ENCODE data around the gene BAZ2B.

DNA sequence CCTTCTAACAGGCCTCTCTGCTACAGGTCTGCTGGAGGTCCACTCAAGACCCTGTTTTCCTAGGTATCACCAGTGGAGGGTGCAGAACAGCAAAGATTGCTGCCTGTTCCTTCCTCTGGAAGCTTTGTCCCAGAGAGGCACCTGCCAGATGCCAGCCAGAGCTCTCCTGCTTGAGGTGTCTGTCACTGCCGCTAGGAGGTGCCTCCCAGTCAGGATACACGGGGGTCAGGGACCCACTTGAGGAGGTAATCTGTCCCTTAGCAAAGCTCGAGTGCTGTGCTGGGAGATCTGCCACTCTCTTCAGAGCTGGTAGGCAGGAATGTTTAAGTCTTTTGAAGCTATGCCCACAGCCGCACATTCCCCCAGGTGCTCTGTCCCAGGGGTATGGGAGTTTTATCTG lies 140.6 kb downstream of the BAZ2B start:
- TF ChIP-seq, protein P1, sequence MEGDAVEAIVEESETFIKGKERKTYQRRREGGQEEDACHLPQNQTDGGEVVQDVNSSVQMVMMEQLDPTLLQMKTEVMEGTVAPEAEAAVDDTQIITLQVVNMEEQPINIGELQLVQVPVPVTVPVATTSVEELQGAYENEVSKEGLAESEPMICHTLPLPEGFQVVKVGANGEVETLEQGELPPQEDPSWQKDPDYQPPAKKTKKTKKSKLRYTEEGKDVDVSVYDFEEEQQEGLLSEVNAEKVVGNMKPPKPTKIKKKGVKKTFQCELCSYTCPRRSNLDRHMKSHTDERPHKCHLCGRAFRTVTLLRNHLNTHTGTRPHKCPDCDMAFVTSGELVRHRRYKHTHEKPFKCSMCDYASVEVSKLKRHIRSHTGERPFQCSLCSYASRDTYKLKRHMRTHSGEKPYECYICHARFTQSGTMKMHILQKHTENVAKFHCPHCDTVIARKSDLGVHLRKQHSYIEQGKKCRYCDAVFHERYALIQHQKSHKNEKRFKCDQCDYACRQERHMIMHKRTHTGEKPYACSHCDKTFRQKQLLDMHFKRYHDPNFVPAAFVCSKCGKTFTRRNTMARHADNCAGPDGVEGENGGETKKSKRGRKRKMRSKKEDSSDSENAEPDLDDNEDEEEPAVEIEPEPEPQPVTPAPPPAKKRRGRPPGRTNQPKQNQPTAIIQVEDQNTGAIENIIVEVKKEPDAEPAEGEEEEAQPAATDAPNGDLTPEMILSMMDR (conservative IDR thresholded peaks at IDR 0.05; ENCODE audit: low read length): no peak
- no peak for TF ChIP-seq EZH2phosphoT487 (IDR thresholded peaks at IDR 0.05; ENCODE audit: borderline replicate concordance, low read depth, low read length)
